CD4-positive, alpha-beta T cell treated with Interleukin-6 for 4 hours (primary cell): ENCODE measurements around the gene USF1.
"Not testable (repeated sequence)": the region's sequence is repeated elsewhere in the genome, so short reads cannot be mapped to it uniquely, and the experiment has no call there.

ENCODE experiments used
- DNase-seq: peaks from one replicate; pipeline ENCODE4 v3.0.0-alpha.2; 2020; ENCODE audit warnings: mixed read lengths

USF1 gene

GRCh38 chr1:161017181-161017580 lies 28.6 kb downstream of the USF1 start:
- DNase-seq = not testable (repeated sequence)

- DNase-seq = not testable (repeated sequence)
These were observed 29.1 kb downstream of the USF1 start for GRCh38 chr1:161016683-161017082.

GRCh38 chr1:161013488-161014230 lies 32.1 kb downstream of the USF1 start:
- peak; percentile 79 for DNase-seq

- peak; percentile 27 for DNase-seq
These were observed 32.7 kb downstream of the USF1 start for GRCh38 chr1:161013131-161013487.

GRCh38 chr1:161012420-161012819 lies 33.4 kb downstream of the USF1 start:
- DNase-seq = no peak

GRCh38 chr1:161009602-161010211 lies 36.1 kb downstream of the USF1 start:
- no peak for DNase-seq

GRCh38 chr1:161008869-161009510 lies 36.8 kb downstream of the USF1 start:
- DNase-seq = no peak

- DNase-seq = no peak
These were observed 38.4 kb downstream of the USF1 start for GRCh38 chr1:161007369-161007768.

GRCh38 chr1:161006563-161006962 lies 39.2 kb downstream of the USF1 start:
- no peak for DNase-seq

GRCh38 chr1:161001525-161001924 lies 44.3 kb downstream of the USF1 start:
- no peak for DNase-seq

- DNase-seq = no peak
These were observed 44.9 kb downstream of the USF1 start for GRCh38 chr1:161000736-161001480.

GRCh38 chr1:160999376-160999775 lies 46.4 kb downstream of the USF1 start:
- no peak for DNase-seq

GRCh38 chr1:160997323-160998038 lies 48.3 kb downstream of the USF1 start:
- DNase-seq = peak; percentile 65

- no peak for DNase-seq
These were observed 49.6 kb downstream of the USF1 start for GRCh38 chr1:160996178-160996577.

GRCh38 chr1:160993544-160994193 lies 52.1 kb downstream of the USF1 start:
- DNase-seq = no peak

GRCh38 chr1:160992036-160992435 lies 53.7 kb downstream of the USF1 start:
- DNase-seq = not testable (repeated sequence)
